Breast epithelium (tissue), 4 donors: ENCODE data around the gene FLNB. TPM values are rescaled to one million over a fixed set of nuclear protein-coding genes. Genes with fewer than 3 reads are reported as not detected.
A peak's percentile ranks its signal among the peaks of the same experiment; 100 is the strongest.

ENCODE experiments used
- DNase-seq, 2 donors: peaks; one replicate each; pipeline ENCODE4 v3.0.0-alpha.2; 2019; ENCODE audit warnings: low spot score in 2 of 2
- H3K27ac ChIP-seq, 2 donors: fragments of 200-600 bp; sonication (generic) in 1 of 2; one replicate each; pipeline ENCODE4 v1.5.1; 2016 to 2019; ENCODE audit warnings: mild to moderate bottlenecking in 1 of 2
- H3K27me3 ChIP-seq, 2 donors: fragments of 200-600 bp; sonication (generic) in 1 of 2; one replicate each; pipeline versions ENCODE4 v1.5.1 to v1.6.0; 2017 to 2019; ENCODE audit warnings: control low read depth in 1 of 2, mild to moderate bottlenecking in 1 of 2
- H3K36me3 ChIP-seq: fragments of 200-600 bp; one replicate; pipeline ENCODE4 v1.5.1; 2019
- H3K4me1 ChIP-seq, 2 donors: fragments of 200-600 bp; sonication (generic); one replicate each; pipeline ENCODE4 v1.5.1; 2016 to 2019; ENCODE audit warnings: control low read depth in 1 of 2
- H3K4me3 ChIP-seq, 3 donors: fragments of 200-600 bp; sonication (generic); 1 replicate in 2 of 3; 2 replicates in 1 of 3; pipeline ENCODE4 v1.5.1; 2016 to 2019; ENCODE audit warnings: mild to moderate bottlenecking in 3 of 3, moderate library complexity in 2 of 3
- H3K9me3 ChIP-seq, 2 donors: fragments of 200-600 bp; sonication (generic) in 1 of 2; one replicate each; pipeline ENCODE4 v1.5.1; 2016 to 2019; ENCODE audit warnings: control low read depth in 1 of 2
- POLR2A ChIP-seq: fragments of 450-650 bp; IDR thresholded peaks from one replicate; pipeline ENCODE4 v1.6.1; 2016; ENCODE audit warnings: antibody characterized with exemption, mild to moderate bottlenecking, moderate library complexity
- POLR2AphosphoS5 ChIP-seq, 3 donors: sonication (generic); formaldehyde crosslinking; IDR thresholded peaks; one replicate each; pipeline ENCODE4 v1.6.1; 2017; ENCODE audit warnings: antibody characterized with exemption in 3 of 3
- intact Hi-C: fragments of 100-400 bp; cut with DNase I; formaldehyde crosslinking; loops from one replicate; pipeline ENCODE4 v1.15.1; 2023; ENCODE audit warnings: low total_unique reads
- total RNA-seq, 3 donors: library from RNA; depleted of rRNA; stranded (reverse); fragments of >200 nt; gene quantifications; one replicate each; pipeline ENCODE4 v1.1.0, GENCODE V29; 2016
- TF ChIP-seq, protein P1 (sequence below), 3 donors: fragments of 450-650 bp; IDR thresholded peaks; one replicate each; pipeline ENCODE4 v1.5.1; 2016 to 2017; ENCODE audit warnings: antibody characterized with exemption in 3 of 3, mild to moderate bottlenecking in 3 of 3, moderate library complexity in 3 of 3

Gene FLNB
- total RNA-seq, 3 donors from 2014 or later = 40.3 to 242 (median 164) TPM

DNA sequence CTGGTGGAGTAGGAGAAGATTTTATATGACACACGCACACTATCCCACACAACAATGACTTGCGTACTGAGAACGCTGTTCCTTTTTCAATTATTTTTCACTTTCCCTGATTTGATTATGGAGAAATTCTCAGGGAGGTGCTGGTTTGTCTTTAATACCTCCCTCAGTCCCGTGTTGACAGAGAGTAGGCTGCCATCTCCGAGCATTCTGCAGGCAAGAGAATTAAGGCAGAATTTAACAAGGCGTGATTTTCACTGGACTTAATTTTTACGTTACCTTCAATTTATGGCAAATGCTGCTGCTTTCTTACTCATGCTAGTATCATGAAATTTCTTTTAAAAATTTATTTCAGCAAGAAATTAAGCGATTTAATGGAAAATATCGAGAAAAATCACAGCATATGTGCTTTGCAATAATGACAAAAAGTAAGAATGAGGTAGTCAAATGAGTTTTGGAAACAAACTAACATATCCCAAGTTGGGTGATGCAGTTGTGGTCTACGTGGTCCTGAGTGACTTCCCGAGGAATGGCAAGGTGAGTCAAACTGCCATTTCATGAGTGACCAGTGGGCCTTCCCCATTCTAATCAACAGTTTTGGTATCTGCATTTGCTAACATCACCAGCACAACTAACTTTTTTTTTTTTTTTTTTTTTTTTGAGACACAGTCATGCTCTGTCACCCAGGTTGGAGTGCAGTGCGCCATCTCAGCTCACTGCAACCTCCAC lies 185.6 kb downstream of the FLNB start:
- Histone ChIP-seq H3K27me3 (no peaks in the 10 kb centered on the region), H3K36me3 (no peaks in the 10 kb centered on the region), H3K27ac (no peak overlapping the region), H3K4me3 (no peak overlapping the region), H3K4me1 (no peaks in the 10 kb centered on the region), H3K9me3 (no peaks in the 10 kb centered on the region)
- intact Hi-C loops = no loop called here
- TF ChIP-seq POLR2AphosphoS5 (IDR thresholded peaks at IDR 0.05) = no peak
- no peak for TF ChIP-seq POLR2A
- TF ChIP-seq, protein P1, sequence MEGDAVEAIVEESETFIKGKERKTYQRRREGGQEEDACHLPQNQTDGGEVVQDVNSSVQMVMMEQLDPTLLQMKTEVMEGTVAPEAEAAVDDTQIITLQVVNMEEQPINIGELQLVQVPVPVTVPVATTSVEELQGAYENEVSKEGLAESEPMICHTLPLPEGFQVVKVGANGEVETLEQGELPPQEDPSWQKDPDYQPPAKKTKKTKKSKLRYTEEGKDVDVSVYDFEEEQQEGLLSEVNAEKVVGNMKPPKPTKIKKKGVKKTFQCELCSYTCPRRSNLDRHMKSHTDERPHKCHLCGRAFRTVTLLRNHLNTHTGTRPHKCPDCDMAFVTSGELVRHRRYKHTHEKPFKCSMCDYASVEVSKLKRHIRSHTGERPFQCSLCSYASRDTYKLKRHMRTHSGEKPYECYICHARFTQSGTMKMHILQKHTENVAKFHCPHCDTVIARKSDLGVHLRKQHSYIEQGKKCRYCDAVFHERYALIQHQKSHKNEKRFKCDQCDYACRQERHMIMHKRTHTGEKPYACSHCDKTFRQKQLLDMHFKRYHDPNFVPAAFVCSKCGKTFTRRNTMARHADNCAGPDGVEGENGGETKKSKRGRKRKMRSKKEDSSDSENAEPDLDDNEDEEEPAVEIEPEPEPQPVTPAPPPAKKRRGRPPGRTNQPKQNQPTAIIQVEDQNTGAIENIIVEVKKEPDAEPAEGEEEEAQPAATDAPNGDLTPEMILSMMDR (IDR thresholded peaks at IDR 0.05) = no peak
- no peak for DNase-seq

DNA sequence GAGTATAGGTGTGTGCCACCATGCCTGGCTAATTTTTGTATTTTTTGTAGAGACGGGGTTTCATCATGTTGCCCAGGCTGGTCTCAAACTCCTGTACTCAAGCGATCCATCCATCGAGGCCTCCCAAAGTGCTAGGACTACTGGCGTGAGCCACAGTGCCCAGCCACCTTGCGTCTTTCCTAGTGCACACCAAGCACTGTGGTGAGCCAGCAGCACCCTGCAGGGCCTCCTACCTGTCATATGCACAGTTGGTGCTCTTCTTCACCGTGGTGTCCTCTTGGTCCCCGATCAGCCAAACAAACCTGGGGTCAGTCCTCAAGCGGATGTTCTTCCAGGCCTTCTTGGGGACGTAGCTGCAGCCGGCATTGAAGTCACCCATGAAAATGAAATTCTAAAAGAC lies 189.4 kb downstream of the FLNB start:
- Histone ChIP-seq H3K36me3 (no peaks in the 10 kb centered on the region), H3K27ac (no peak overlapping the region), H3K4me1 (no peaks in the 10 kb centered on the region), H3K4me3 (no peak overlapping the region), H3K27me3 (no peaks in the 10 kb centered on the region), H3K9me3 (no peaks in the 10 kb centered on the region)
- TF ChIP-seq POLR2AphosphoS5 (IDR thresholded peaks at IDR 0.05) (no peak), POLR2A (no peak)
- TF ChIP-seq, protein P1 (IDR thresholded peaks at IDR 0.05) = no peak
- no peak for DNase-seq
- intact Hi-C loops = no loop called here

DNA sequence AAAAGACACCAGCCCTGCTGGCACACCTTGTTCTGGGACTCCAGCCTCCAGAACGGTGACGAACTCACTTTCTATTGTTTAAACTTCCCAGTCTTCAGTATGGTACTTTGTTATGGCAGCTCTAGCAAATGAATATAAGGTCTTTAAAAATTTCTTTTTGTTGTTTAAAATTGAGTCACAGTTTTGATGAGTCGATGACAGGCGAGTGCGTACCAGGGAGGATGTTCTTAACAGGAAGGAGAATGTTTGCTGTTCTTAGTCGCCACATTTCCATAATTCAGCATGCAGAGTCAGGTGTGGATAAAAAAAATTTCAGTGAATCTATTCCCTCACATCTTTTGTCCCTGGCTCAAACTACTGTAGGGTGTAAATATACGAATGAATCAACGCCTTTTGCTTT lies 190.1 kb downstream of the FLNB start:
- H3K4me3 ChIP-seq = no peak overlapping the region
- H3K4me1 ChIP-seq = no peaks in the 10 kb centered on the region
- intact Hi-C loops = no loop called here
- no peak for DNase-seq
- no peaks in the 10 kb centered on the region for H3K9me3 ChIP-seq
- peak overlapping the region; percentile 22 to 44 for H3K27ac ChIP-seq
- no peaks in the 10 kb centered on the region for H3K36me3 ChIP-seq
- TF ChIP-seq POLR2A = no peak
- H3K27me3 ChIP-seq = no peaks in the 10 kb centered on the region

DNA sequence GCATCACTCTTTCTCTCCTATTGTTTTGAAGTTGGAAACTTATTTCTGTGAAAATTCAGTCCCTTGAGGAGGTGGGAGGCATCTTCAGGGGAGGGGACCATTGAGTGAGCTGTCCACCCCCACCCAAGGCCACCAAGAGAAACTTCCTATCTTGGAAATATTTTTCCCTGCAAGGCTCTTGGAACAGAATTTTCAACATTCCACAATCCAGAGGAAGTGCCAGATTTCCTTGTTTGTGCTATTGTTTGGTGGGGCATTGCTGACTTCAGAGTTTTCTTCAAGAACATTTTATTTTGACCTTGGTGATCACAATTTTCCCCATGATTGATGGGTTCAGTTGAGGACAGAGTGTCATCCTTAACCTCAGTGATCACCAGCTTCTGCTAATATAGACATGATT lies 190.6 kb downstream of the FLNB start:
- Histone ChIP-seq H3K4me3 (no peak overlapping the region), H3K27me3 (no peaks in the 10 kb centered on the region), H3K27ac (peak overlapping the region; percentile 46 to 49), H3K4me1 (no peaks in the 10 kb centered on the region), H3K9me3 (no peaks in the 10 kb centered on the region), H3K36me3 (no peaks in the 10 kb centered on the region)
- intact Hi-C loops = no loop called here
- TF ChIP-seq, protein P1 (IDR thresholded peaks at IDR 0.05) = no peak
- TF ChIP-seq POLR2A (no peak), POLR2AphosphoS5 (IDR thresholded peaks at IDR 0.05) (no peak)
- no peak for DNase-seq

DNA sequence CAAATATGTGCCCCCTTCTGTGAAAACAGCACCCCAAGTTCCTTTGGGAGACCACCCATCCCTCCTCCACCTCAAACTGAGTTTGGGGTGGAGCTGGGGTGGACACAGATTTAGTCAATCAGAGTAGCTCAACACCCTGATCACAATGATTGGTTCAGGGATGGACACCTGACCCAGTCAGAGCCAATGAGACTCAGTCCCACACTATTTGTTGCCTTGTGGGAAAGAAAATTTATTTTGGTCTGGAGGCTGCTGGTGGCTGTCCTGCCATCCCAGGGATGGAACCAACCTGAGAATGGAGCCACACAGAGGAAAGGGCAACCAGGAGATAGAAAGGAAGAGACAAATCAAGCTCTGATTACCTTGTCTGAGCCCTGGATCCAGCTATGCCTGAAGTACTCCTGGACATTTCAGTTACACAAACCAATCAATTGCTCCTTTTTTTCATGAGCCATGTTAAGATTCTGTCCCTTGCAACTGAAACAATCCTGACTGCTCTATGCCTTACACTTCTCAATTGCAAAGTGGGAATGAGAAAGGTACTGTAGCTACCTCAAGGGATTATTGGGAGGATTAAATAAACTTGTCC lies 192.0 kb downstream of the FLNB start:
- intact Hi-C loops = no loop called here
- Histone ChIP-seq H3K27me3 (no peaks in the 10 kb centered on the region), H3K36me3 (no peaks in the 10 kb centered on the region)

More for the DNA sequence above, 192.0 kb downstream of the FLNB start:
- DNase-seq = no peak
- Histone ChIP-seq H3K4me1 (no peaks in the 10 kb centered on the region), H3K27ac (peak overlapping the region in 1 of 2 donors; percentile 30), H3K4me3 (no peak overlapping the region), H3K9me3 (no peaks in the 10 kb centered on the region)
- TF ChIP-seq POLR2AphosphoS5 (IDR thresholded peaks at IDR 0.05) = no peak
- TF ChIP-seq, protein P1 (IDR thresholded peaks at IDR 0.05) = no peak
- no peak for TF ChIP-seq POLR2A
